NOMO-1 treated with DMSO at 0.1 percent for 48 hours (cell line): Measurements from ENCODE around the gene CCDC6.
"Not testable (repeated sequence)": the region's sequence is repeated elsewhere in the genome, so short reads cannot be mapped to it uniquely, and the experiment has no call there.

Experiments
- DNase-seq: peaks from one replicate; lab custom pipeline; 2025; ENCODE audit not compliant: unreplicated experiment; lab: John Stamatoyannopoulos, UW

Gene CCDC6

GRCh38 chr10:59905731-59906416 is 482 bp downstream of the CCDC6 start:
- no peak for DNase-seq

- DNase-seq, result no peak
Observed at GRCh38 chr10:59905066-59905730, 1.2 kb downstream of the CCDC6 start.

GRCh38 chr10:59904426-59905065 is 1.8 kb downstream of the CCDC6 start:
- peak; percentile 11 for DNase-seq

GRCh38 chr10:59903871-59904270 is 2.5 kb downstream of the CCDC6 start:
- peak; percentile 61 for DNase-seq

GRCh38 chr10:59902016-59902415 is 4.3 kb downstream of the CCDC6 start:
- DNase-seq, result no peak

- DNase-seq, result no peak
Observed at GRCh38 chr10:59901470-59901869, 4.9 kb downstream of the CCDC6 start.

- no peak for DNase-seq
Observed at GRCh38 chr10:59900048-59900727, 6.2 kb downstream of the CCDC6 start.

- no peak for DNase-seq
Observed at GRCh38 chr10:59898125-59898835, 8.1 kb downstream of the CCDC6 start.

- no peak for DNase-seq
Observed at GRCh38 chr10:59896191-59896590, 10.2 kb downstream of the CCDC6 start.

GRCh38 chr10:59895629-59896116 is 10.7 kb downstream of the CCDC6 start:
- no peak for DNase-seq

GRCh38 chr10:59894114-59894513 is 12.2 kb downstream of the CCDC6 start:
- no peak for DNase-seq

GRCh38 chr10:59892697-59893096 is 13.7 kb downstream of the CCDC6 start:
- no peak for DNase-seq

GRCh38 chr10:59891936-59892335 is 14.4 kb downstream of the CCDC6 start:
- peak; percentile 22 for DNase-seq

GRCh38 chr10:59891349-59891748 is 15.0 kb downstream of the CCDC6 start:
- no peak for DNase-seq

- no peak for DNase-seq
Observed at GRCh38 chr10:59888781-59889435, 17.4 kb downstream of the CCDC6 start.

- no peak for DNase-seq
Observed at GRCh38 chr10:59887972-59888640, 18.2 kb downstream of the CCDC6 start.

- DNase-seq, result peak; percentile 41
Observed at GRCh38 chr10:59887006-59887405, 19.4 kb downstream of the CCDC6 start.

- peak; percentile 95 for DNase-seq
Observed at GRCh38 chr10:59885430-59886134, 20.8 kb downstream of the CCDC6 start.

- not testable (repeated sequence) for DNase-seq
Observed at GRCh38 chr10:59884893-59885292, 21.5 kb downstream of the CCDC6 start.
